Left lobe of liver (tissue), 2 donors: Measurements from ENCODE around the gene HNMT. TPM values are rescaled to one million over a fixed set of nuclear protein-coding genes. Genes with fewer than 3 reads are reported as not detected.
A peak's percentile ranks its signal among the peaks of the same experiment; 100 is the strongest.

ENCODE experiments used
- ATAC-seq: fragments of 200-7000 bp; cut with Tn5 transposase; one replicate; pipeline ENCODE4 v1.9.1; 2020; ENCODE audit warnings: mild to moderate bottlenecking, moderate library complexity
- DNase-seq: peaks from one replicate; pipeline ENCODE4 v3.0.0-alpha.2; 2020; ENCODE audit warnings: low spot score
- total RNA-seq: library from RNA; stranded (reverse); gene quantifications from one replicate; pipeline ENCODE4 v1.2.1, GENCODE V29; 2021
- donor health status: DM: no; HTN: no; CAD: no; lungs with moderate emphysema.
- donor health status: DM: no; HTN: yes; CAD: no.

HNMT gene
- total RNA-seq, 1 donor from 2014 or later: 46.2 TPM

DNA sequence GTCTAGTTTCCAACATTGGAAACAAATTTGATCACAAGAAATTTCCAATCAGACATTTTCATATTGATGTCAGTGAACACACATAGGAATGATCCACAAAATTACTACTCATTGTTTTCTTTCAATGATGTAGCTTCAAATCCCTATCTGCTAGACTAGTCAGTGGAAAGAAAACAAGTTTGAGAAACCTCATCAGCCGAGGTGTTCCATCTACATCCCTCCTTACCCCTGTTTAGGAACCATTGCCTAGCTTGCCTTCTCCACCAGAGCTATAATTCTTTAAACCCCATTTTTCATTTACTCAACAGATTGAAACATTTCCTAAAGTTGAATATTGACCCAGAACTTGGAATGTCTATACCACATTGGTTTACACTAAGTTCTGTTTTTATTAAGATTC is 45.3 kb downstream of the HNMT start:
- ATAC-seq (no peak), DNase-seq (no peak)

DNA sequence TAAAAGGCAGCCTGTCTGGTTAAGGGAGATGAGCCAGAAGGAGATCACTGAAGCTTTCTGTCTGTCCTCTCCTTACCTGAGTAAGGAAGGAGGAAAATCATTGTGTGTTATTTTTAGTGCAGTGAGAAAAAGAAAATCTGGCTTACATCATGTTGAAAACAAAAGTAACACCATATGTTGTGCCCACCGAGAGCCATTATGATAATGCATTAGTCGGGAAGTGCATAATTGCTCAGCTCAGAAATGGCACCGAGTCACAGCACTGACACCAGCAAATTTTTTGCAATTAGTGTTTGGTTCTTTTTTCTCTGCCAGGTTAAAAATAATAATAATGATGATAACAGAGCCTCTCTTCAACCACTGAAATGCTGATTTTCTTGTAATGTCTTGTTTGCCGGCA is 46.6 kb downstream of the HNMT start:
- DNase-seq (no peak), ATAC-seq (no peak)

DNA sequence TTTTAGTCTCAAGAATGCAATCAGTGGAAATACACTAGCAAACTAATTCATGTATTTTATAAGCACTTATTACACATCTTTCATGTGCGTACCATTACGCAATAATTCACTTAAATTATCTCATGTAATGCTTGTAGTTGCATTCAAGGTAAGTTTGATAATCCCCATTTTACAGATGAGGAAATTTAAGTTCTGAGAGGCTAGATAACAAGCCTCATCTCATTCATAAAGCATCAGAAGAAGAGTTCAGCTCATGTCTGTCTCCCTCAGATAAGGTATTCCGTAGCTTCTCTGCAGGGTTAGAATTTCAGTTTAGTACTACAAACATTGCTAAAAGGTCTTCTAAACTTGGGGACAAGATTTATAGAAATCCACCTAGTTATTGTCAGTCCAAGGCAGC is 47.8 kb downstream of the HNMT start:
- ATAC-seq (no peak), DNase-seq (no peak)

DNA sequence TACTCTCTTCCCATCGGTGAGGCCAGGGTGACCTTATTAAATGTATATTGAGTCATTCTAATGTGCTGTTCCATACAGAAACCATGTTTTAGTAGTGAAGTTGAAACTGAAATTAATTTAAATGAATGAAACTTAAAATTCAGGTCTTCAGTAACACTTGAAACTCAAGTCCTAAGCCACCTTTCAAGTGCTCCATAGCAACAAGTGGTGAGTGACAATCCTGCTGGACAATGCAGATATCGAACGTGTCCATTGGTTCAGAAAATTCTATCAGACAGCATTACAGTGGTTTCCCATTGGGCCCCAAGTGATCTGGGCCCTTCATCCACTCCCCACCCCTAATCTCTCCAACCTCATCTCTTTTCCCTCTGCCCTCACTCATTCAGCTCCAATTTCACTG is 48.7 kb downstream of the HNMT start:
- DNase-seq (no peak), ATAC-seq (no peak)

DNA sequence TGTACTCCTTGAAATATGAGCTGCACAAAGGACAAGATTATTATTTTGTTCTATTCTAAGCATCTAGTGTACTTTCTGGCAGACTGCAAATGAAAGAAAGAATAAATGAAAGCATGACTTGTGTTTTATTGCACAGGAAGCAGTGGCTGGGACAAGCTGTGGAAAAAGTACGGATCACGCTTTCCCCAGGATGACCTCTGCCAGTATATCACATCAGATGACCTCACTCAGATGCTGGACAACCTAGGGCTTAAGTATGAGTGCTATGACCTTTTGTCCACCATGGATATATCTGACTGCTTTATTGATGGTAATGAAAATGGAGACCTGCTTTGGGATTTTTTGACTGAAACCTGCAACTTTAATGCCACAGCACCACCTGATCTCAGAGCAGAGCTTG is 49.4 kb downstream of the HNMT start:
- DNase-seq (no peak), ATAC-seq (no peak)

DNA sequence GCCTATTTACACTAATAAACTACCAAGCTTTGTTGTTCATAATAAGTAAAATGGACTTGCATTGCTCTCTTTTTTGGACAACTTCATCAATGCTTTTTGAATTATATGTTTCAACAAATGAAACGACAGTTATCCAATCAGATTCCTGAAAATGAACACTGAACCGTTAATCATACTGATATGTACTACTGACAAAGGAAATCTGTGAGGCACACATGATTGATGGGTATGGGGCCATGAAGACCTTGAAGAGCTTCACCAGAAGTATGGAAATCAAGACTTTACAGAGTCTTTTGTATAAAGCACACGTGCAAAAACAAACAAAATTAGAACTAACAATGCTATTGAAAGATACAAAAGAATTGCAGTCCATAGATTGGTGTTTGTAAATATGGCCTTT is 51.2 kb downstream of the HNMT start:
- ATAC-seq (no peak), DNase-seq (no peak)

DNA sequence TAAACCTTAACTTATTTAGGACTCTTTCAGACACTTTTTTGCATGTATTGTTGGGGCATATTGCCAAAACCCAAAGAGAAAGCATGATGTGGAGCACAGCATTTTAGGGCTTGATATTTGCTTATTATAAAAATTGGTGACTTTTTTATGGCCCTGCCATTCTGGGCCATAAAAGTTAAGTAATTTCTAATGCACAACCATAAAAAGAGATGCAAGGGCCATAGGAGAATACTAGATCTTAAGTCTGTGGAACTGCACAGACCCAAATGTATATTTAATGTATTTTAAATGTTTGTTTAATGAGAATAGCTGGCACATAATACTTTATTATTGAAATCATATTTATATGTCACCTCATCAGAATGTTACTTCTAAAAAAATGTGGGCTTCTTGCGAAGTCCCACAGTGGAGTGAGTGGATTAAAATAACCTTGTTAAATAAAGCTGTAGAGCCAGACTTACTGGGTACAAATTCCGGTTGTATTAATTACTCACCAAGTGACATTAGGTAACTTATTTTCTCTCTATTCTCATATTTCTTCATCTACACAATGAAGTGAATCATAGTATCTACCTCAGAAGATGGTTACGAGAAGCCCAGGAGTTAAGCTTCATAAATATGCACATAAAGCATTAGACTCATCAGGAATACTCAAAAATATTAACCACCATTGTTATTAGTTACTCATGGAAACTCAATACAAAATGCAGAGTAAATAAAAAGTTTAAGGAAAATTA is 52.2 kb downstream of the HNMT start:
- no peak for DNase-seq
- no peak for ATAC-seq

DNA sequence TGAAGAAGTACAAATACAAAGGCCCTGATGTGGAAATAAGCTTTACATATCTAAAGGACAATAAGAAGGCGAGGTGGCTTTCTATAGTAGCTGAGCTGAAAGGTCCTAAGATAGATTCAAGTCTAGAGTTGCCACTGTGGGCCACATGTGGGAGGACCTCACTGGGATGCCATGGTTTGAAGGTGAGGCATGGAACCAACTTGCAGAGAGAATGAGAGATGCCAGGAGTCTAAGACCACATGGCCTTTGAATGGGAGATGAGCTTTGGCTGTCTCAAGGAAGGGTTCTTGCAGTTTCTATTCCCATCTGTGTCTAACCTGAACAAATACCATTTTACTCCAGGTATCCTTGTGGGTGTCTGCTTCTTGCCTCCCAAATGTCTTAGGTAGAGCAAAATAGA is 53.6 kb downstream of the HNMT start:
- no peak for DNase-seq
- no peak for ATAC-seq

DNA sequence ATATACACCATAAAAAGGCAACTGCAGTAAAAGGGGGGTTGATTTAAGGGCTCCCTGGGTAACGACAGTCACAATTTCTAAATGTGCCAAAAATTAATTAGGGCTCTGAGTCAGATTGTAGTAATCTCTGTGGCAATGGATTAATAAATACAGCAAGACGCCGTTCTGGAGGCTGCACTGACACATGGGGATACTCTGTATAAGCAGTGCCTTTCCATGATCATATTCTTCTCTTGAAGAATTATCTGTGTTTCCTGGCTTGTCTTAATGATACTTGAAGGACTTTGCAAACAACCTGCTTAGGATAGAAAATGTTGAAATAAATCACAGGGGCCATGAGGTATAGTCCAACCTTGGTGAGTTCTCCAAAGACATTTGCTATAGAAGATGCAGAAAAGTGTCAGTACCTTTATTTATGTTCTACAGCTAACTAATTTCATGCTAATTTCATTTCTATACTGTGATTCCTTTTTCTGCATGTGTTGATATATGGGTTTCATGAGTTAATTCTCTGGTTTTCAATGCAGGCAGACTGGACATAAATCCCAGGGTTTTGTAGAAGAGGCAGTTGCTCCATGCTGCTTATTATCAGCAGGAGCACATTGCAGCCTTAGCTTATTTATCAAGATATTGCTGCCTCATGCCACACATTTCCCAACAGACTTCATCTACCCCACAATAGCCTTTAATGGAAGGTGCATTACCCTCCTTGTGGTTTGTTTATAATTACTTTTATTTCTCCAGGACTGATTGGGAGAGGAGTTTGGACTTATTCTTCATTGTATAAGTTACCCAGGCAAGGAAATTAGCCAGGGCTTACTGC is 54.8 kb downstream of the HNMT start:
- no peak for DNase-seq

DNA sequence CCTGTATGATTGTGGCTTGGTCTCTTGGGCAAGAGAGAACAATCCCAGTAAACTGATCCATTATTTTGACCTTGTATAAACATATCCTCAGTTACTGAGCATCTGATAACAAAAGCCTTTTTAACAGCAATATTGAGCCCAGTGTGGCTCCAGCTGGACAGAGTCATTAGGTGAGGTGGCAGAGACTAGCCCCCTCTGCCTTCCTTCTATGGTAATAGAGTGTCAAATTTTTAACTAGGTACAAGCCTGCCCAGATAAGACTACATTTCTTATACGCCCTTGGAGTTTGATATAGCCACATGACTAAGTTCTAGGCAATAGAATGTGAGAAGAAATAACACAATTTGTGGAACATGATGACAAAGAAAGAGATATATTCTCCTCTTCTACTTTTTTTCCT is 56.2 kb downstream of the HNMT start:
- DNase-seq: no peak
- ATAC-seq: peak; percentile 66

More for the DNA sequence above, 54.8 kb downstream of the HNMT start:
- ATAC-seq: no peak

DNA sequence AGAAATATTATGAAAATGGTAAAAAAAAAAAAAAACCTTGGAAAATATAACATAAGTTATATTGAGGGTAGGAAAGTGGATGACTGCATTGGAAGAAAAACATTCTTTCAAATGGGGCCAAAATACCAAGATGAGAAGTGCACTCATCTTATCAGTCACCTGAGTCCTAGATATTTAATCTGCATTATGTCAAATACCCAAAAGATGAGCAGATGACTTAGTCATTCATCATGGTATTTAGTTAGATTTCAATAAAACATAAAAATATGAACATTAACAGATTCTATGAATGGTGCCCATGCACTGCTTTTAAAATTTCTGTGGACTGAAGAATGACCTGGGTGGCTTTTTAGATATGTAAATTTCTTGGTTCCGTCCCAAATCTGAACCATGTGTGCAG is 56.9 kb downstream of the HNMT start:
- ATAC-seq (no peak), DNase-seq (no peak)

DNA sequence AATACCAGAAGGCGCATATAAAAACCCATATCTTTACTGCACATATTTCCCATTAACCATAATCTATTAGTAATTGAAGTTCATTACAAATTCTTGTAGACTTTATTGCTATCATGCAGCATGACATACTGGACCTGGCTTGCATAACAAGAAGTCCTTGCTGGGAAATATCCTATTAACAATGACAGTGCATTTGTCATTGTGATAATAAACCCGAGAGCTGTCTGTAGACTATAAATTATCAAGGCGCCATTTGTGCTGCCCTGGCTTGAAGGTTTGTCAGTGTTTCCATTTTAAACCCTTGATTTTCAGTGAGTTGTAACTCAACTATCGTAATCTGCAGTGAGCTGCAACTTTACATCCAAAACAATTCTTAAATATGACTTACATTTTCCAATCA is 59.0 kb downstream of the HNMT start:
- ATAC-seq (no peak), DNase-seq (no peak)

DNA sequence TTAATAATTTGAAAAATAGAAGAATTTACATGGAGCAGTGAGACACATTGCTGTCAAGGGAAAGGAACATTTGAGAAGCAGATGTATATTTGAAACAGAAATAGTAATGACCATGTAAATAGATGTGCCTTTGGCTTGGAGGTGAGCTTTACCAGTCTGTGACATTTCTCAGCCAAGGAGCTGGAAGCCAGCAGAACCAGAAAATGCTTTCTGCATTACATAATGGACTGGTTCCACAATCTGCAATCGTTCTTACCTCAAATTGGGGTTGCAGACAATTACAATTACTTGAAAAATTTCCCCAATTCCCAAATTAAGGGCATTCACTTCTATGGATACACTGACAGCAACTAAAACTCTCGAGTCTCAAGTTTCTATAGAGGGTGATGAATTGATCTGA is 59.7 kb downstream of the HNMT start:
- no peak for ATAC-seq

DNA sequence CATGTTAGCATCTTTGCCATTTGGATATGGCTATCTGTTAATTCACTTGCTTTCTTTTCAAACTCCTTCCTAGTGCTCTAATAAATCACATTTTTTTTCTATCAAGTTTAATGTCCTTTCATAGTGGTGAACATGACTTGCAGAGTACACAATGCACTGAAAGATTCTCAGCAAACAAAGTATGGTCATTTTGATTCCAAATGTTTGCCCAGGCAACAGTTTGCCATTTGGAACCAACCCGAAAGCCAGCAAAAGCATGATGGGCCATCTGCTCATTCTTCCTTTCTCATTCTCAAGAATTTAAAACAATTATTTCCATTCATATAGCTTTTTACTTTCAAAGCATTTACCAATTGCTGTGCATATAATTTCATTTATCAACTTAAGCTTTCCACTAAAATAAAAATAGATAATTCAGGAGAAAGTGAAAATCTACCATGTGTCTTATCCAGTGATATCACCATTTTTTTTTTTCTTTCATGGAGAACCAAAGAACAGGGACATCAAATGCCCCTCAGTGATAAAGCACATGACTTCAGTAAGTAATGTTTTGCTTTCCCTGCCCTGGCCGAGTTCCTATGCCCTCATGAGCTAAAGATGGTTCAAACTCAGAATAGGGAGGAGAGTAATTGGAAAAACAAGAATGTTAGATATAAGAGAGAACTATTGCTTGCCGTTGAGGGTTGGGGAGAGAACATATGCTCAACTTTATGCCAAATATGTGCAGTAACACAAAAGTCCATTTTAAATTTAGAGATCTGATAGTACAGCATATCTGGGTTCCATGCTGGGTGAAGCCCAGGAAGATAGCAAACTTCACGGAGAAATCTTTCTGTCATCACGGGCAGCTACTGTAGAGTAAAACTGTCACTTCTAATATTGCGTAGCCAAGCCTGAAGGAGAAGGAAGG is 62.1 kb downstream of the HNMT start:
- DNase-seq (no peak), ATAC-seq (no peak)

More for the DNA sequence above, 59.7 kb downstream of the HNMT start:
- no peak for DNase-seq

DNA sequence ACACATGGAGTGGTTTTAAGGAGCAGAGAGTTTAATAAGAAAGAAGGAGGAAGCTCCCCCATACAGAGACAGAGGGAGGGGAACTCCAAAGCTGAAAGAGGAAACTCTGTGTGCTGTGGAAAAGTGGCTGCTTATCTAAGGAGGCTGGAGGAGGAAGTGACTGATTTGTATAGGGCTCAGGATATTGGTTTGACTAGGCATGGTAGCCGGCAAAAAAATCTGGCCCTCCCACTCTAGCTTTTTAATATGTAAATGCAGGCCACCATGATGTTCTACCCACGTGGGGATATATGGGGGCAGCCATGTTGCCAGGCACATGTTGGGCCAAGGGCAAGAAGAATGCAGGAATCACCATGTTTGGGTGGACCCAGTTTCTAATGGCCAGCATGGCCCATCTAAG is 64.3 kb downstream of the HNMT start:
- ATAC-seq: peak; percentile 34
- DNase-seq: no peak

DNA sequence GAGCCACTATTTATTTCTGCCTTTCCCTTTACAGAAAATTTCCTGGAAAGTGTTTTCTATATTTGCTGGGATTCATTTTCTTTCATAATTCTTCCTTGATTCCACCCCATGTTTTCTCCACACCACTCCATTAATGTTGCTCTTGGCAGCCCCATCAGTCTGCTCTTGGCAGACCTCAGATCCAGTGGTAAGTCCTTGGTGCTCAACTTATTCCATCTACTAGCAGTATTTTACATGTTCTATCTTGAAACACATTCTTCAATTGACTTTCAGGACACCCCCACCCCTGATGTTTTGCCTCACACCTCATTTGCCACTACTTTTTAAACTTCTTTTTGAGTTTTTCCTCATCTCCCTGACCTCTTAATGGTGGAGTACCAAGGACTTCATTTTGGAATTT is 65.0 kb downstream of the HNMT start:
- ATAC-seq: no peak
- no peak for DNase-seq

DNA sequence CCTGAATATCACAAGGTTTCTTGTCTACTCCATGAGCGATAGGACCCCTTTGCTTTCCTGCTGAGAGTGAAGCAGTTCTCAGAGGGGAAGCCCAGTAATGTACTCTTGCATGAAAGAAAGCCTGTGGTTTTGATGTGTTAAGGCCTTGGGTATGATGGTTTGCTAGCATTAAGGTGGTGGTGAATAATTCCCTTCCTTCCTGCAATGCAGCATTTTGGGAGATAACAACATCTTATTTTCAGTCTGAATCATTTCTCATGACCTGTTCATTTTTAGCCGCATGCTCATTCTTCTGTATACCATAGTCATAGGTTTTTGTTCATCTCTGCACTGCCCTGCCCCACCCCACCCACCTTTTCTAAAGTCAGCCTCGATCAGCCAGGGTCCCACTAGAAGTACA is 66.2 kb downstream of the HNMT start:
- DNase-seq: no peak
- ATAC-seq: no peak

DNA sequence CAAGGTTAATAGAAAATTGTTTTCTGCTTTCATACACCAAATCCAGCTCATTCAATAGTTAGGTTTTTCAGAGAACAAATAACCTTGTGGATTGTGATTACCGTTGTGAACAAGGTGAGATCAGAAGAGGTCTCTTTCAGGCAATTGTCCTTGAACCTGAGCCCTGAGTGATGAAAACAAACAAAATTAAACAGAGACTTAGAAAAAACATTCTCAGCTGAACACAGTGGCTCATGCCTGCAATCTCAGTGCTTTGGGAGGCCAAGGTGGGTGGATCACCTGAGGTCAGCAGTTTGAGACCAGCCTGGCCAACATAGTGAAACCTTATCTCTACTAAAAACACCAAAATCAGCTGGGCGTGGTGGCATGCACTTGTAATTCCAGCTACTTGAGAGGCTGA is 68.1 kb downstream of the HNMT start:
- DNase-seq: no peak
- no peak for ATAC-seq

DNA sequence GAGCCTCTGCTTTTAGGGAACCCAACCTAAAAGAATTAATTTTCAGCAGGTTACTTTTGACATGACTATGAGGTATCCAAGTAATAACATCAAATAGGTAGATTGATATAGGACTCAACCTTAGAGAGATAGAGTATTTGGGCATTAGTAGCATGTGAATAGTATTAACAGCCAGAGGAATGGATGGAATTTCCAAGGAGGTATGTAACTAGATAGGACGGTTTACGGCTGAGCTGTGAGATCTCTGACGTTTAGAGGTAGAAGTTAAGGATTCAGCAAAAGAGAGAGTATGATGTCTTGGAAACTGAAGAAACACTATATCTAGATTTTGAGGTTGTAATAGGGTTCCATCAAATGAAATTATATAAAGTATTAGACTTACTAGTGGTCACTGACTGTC is 70.3 kb downstream of the HNMT start:
- no peak for ATAC-seq
- DNase-seq: no peak

DNA sequence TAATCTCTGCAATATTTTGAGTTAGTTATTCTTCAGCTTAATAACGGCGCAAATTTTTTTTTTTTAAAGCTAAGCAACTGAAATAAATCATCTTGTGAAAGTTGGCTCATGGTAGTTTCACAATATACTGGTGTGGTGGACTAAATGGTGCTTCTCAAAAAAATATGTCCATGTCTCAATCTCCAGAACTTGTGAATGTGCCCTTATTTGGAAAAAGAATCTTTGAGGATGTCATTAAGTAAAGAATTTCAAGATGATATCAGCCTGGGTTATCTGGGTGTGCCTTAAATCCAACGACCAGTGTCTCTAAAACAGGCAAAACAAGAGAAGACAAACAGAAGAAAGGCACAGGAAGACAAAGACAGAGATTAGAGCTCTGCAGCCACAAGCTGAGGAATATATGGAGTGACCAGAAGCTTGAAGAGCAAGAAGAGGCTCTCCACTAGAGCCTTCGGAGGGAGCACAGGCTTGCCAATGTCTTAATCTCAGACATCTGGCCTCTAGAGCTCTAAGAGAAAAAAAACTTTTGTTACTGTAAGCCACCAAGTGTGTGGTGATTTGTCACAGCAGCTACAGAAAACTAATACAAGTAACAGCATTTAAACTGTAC is 71.4 kb downstream of the HNMT start:
- ATAC-seq (no peak), DNase-seq (no peak)

DNA sequence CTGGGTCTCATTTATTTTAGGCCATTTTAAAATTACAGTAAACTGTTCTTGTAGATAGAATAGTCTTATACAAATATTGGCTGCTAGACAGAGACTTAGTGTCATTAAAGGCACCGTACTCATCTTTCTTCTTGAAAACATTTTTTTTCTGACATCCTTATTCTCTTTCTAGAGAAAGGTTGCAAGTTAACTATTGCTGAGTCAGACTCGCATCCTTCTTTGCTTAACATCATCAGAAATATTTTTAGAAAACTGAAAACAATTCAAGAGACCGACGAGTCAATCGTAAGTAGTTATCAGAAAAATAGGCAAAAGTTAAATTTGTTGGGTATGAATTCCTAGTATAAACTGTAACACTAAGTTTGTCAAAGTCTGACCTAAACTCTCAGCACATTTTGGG is 72.2 kb downstream of the HNMT start:
- DNase-seq: no peak
- ATAC-seq: no peak
